GM12878 (cell line): Measurements from ENCODE around the gene LAIR1. TPM values are rescaled to one million over a fixed set of nuclear protein-coding genes. Genes with fewer than 3 reads are reported as not detected.

Experiments used
- ATAC-seq: fragments of 200-7000 bp; cut with Tn5 transposase; 3 replicates; pipeline ENCODE4 v1.9.1; 2020; ENCODE audit warnings: mild to moderate bottlenecking, moderate library complexity
- BruUV-seq: library from RNA; stranded (reverse); fragments of 400-500 nt; replicated peaks from 2 replicates; lab custom pipeline; 2021; lab: Mats Ljungman, UMichigan
- CTCF ChIA-PET: fragments of 300-600 bp; sonication (Branson Sonifier 250); formaldehyde crosslinking; extraction: SDS; loops from one replicate; lab custom pipeline; 2021; ENCODE audit warnings: inconsistent platforms; lab: Yijun Ruan, JAX
- POLR2A ChIA-PET: fragments of 350-600 bp; formaldehyde crosslinking; extraction: SDS; loops from one replicate; lab custom pipeline; 2021; ENCODE audit warnings: inconsistent platforms; lab: Charles Lee
- RAD21 ChIA-PET: fragments of 300-600 bp; sonication (Branson Sonifier 250); formaldehyde crosslinking; loops from one replicate; lab custom pipeline; 2023; ENCODE audit warnings: antibody characterized with exemption; ENCODE audit not compliant: unreplicated experiment; lab: Charles Lee
- SMC1A ChIA-PET: fragments of 300-600 bp; sonication (Branson Sonifier 250); formaldehyde crosslinking; loops from one replicate; lab custom pipeline; 2023; ENCODE audit not compliant: unreplicated experiment, uncharacterized antibody; lab: Charles Lee
- DNase-seq: peaks from one replicate; pipeline ENCODE4 v3.0.0-alpha.2; 2011; ENCODE audit warnings: low read depth, low spot score
- FAIRE-seq: peaks from 3 replicates; lab custom pipeline; 2011; peaks lifted over from hg19 to GRCh38; lab: Jason Lieb, UNC
- H2AFZ ChIP-seq: 2 replicates; pipeline ENCODE4 v1.6.0; 2011; ENCODE audit warnings: low read depth, low read length, control low read depth; ENCODE audit not compliant: control insufficient read depth
- H3K27ac ChIP-seq: 2 replicates; pipeline ENCODE4 v1.5.1; 2011; ENCODE audit warnings: control low read depth; ENCODE audit not compliant: control insufficient read depth, insufficient read depth
- H3K27me3 ChIP-seq, 2 experiments: replicated peaks in 1 of 2; 2 replicates each; pipeline versions ENCODE4 v1.6.0 to v1.6.1; 2011; ENCODE audit warnings: low read length in 1 of 2; ENCODE audit not compliant: control insufficient read depth in 2 of 2, insufficient read depth in 2 of 2
- H3K36me3 ChIP-seq, 2 experiments: 2 replicates each; pipeline ENCODE4 v1.5.1; 2011; ENCODE audit warnings: low read length in 1 of 2; ENCODE audit not compliant: control insufficient read depth in 2 of 2, insufficient read depth in 2 of 2
- H3K4me1 ChIP-seq: 2 replicates; pipeline ENCODE4 v1.6.1; 2011; ENCODE audit warnings: mild to moderate bottlenecking, low read length, moderate library complexity, mixed read lengths; ENCODE audit not compliant: control insufficient read depth, insufficient read depth
- H3K4me2 ChIP-seq: 2 replicates; pipeline ENCODE4 v1.6.0; 2011; ENCODE audit warnings: control low read depth; ENCODE audit not compliant: control insufficient read depth, insufficient read depth
- H3K4me3 ChIP-seq: fragments of 200-600 bp; sonication (generic); 2 replicates; pipeline ENCODE4 v1.5.1; 2016
- H3K79me2 ChIP-seq: 2 replicates; pipeline ENCODE4 v1.6.0; 2011; ENCODE audit warnings: low read length; ENCODE audit not compliant: control insufficient read depth, insufficient read depth
- H3K9ac ChIP-seq: 2 replicates; pipeline ENCODE4 v1.8.0; 2011; ENCODE audit warnings: low read length, control low read depth, mixed read lengths; ENCODE audit not compliant: control insufficient read depth, insufficient read depth
- H3K9me3 ChIP-seq: replicated peaks from 3 replicates; pipeline ENCODE4 v1.5.1; 2011; ENCODE audit warnings: mild to moderate bottlenecking, low read length; ENCODE audit not compliant: control insufficient read depth, insufficient read depth
- H4K20me1 ChIP-seq: 2 replicates; pipeline ENCODE4 v1.6.0; 2011; ENCODE audit not compliant: control insufficient read depth, insufficient read depth
- CREM ChIP-seq: IDR thresholded peaks from 2 replicates; pipeline ENCODE4 v1.6.1; 2014; ENCODE audit warnings: antibody characterized with exemption, low read depth
- ELK1 ChIP-seq: IDR thresholded peaks from 2 replicates; pipeline ENCODE4 v1.6.1; 2012; ENCODE audit warnings: low read depth, low read length, improper control_type of control experiment
- JUND ChIP-seq: IDR thresholded peaks from 2 replicates; pipeline ENCODE4 v1.6.1; 2012; ENCODE audit warnings: low read depth, mild to moderate bottlenecking, low read length, improper control_type of control experiment, moderate library complexity
- MYB ChIP-seq: fragments of 150-350 bp; IDR thresholded peaks from 2 replicates; pipeline ENCODE4 v1.6.1; 2014; ENCODE audit warnings: mild to moderate bottlenecking, low read depth, low read length, borderline replicate concordance
- PAX5 ChIP-seq: IDR thresholded peaks from 2 replicates; pipeline ENCODE4 v1.6.1; 2011; ENCODE audit warnings: low read depth, low read length, borderline replicate concordance
- RELA ChIP-seq: fragments of 450-650 bp; IDR thresholded peaks from 2 replicates; pipeline ENCODE4 v1.8.0; 2014; ENCODE audit warnings: borderline replicate concordance; ENCODE audit not compliant: partially characterized antibody
- SIN3A ChIP-seq: IDR thresholded peaks from 2 replicates; pipeline ENCODE4 v1.6.1; 2012; ENCODE audit warnings: low read depth, low read length, improper control_type of control experiment
- SREBF1 ChIP-seq: IDR thresholded peaks from 2 replicates; pipeline ENCODE4 v1.6.1; 2012; ENCODE audit warnings: mild to moderate bottlenecking, low read length
- TCF12 ChIP-seq: IDR thresholded peaks from 2 replicates; pipeline ENCODE4 v1.6.1; 2011; ENCODE audit warnings: low read depth, mild to moderate bottlenecking, low read length
- YY1 ChIP-seq: IDR thresholded peaks from 2 replicates; pipeline ENCODE4 v1.6.1; 2011; ENCODE audit warnings: low read depth, mild to moderate bottlenecking, low read length
- ZBED1 ChIP-seq: IDR thresholded peaks from 2 replicates; pipeline ENCODE4 v1.6.1; 2016; ENCODE audit warnings: borderline replicate concordance
- WGBS: methylation state at CpG from one replicate; pipeline ENCODE4 v1.1.6; 2016; ENCODE audit warnings: low lambda C conversion rate; ENCODE audit not compliant: insufficient replicate concordance, insufficient coverage; ENCODE audit errors: missing lambda C conversion rate; 5-methylcytosine and 5-hydroxymethylcytosine counted together
- in situ Hi-C: fragments of 300-500 bp; cut with MboI; formaldehyde crosslinking; loops from 9 replicates; pipeline ENCODE4 v1.14.3; 2018; ENCODE audit warnings: mixed read lengths
- intact Hi-C: fragments of 100-400 bp; cut with micrococcal nuclease; formaldehyde crosslinking; loops from one replicate; pipeline ENCODE4 v1.14.2; 2022; ENCODE audit not compliant: unreplicated experiment
- polyA plus RNA-seq, 11 experiments: library from polyadenylated mRNA; depleted of rRNA in 4 of 11; unstranded in 6 of 11; stranded (reverse) in 5 of 11; fragments of >200 nt; fragmentation: Nextera tagmentation in 4 of 11; fragmentation: Illumina TruSeq in 1 of 11; extraction: Ambion mirVana in 4 of 11; extraction: Trizol in 1 of 11; gene quantifications; 1 replicate in 1 of 11; 2 replicates in 10 of 11; pipeline versions ENCODE4 v1.2.1 to v1.2.3, GENCODE V29; 2011 to 2016; ENCODE audit warnings: inconsistent platforms in 2 of 11, missing spikeins in 2 of 11, low read depth in 1 of 11
- total RNA-seq, 4 experiments: library from RNA; depleted of rRNA in 3 of 4; stranded (reverse); fragments of >200 nt in 3 of 4; fragmentation: Illumina TruSeq in 1 of 4; extraction: Trizol in 1 of 4; gene quantifications; 2 replicates each; pipeline versions ENCODE4 v1.2.1 to v1.2.3, GENCODE V29; 2013 to 2021

Gene LAIR1
- total and polyA plus RNA-seq, 10 of the 15 experiments (the other 5 are each of a cell fraction or from before 2014, with no cell fraction given), result 8.6 to 58.2 (median 35.3) TPM

GRCh38 chr19:54312011-54312410 is 52.7 kb downstream of the LAIR1 start:
- Histone ChIP-seq H3K27ac (no peak overlapping the region), H3K4me2 (no peak overlapping the region), H2AFZ (no peak overlapping the region), H3K4me3 (no peak overlapping the region), H4K20me1 (no peaks in the 10 kb centered on the region), H3K36me3 (no peaks in the 10 kb centered on the region), H3K9ac (no peak overlapping the region), H3K79me2 (no peaks in the 10 kb centered on the region), H3K27me3 (no peaks in the 10 kb centered on the region; a peak in 1 of 4 replicates), H3K4me1 (no peaks in the 10 kb centered on the region), H3K9me3 (no peaks in the 10 kb centered on the region)
- POLR2A ChIA-PET, result interaction anchor here (0.5 kb wide), 1 partner anchor 112 kb away, joined by 3 read pairs; the partner anchor contains the start of gene RPS9
- WGBS, result 12% methylated on average over 6 of the region's 6 CpGs
- no peak for DNase-seq
- CTCF ChIA-PET, result interaction anchor here (1.8 kb wide), 1 partner anchor 80 kb away, joined by 4 read pairs; no protein-coding TSS in a partner anchor
- no peak for FAIRE-seq
- RAD21 ChIA-PET, result no interaction called here
- intact Hi-C loops (no loop called here), in situ Hi-C loops (no loop called here)
- TF ChIP-seq ZBED1 (no peak), PAX5 (no peak), JUND (no peak), YY1 (no peak), SREBF1 (no peak), MYB (no peak), TCF12 (no peak), CREM (no peak), RELA (no peak), ELK1 (no peak), SIN3A (no peak)
- no peak; the same call in 2 of the 3 replicates for ATAC-seq
- no TSS peak for BruUV-seq
- SMC1A ChIA-PET, result interaction anchor here (0.7 to 1.9 kb wide), 2 partner anchors 9 to 45 kb away, joined by 3 to 4 read pairs; no protein-coding TSS in a partner anchor
